DMS53 treated with DMSO at 0.1 percent for 48 hours (cell line): ENCODE measurements around the gene EDC3.
"Not testable (repeated sequence)": the region's sequence is repeated elsewhere in the genome, so short reads cannot be mapped to it uniquely, and the experiment has no call there.

Experiments used
- DNase-seq: peaks from one replicate; lab custom pipeline; 2025; ENCODE audit not compliant: unreplicated experiment; lab: John Stamatoyannopoulos, UW

The EDC3 gene

DNA sequence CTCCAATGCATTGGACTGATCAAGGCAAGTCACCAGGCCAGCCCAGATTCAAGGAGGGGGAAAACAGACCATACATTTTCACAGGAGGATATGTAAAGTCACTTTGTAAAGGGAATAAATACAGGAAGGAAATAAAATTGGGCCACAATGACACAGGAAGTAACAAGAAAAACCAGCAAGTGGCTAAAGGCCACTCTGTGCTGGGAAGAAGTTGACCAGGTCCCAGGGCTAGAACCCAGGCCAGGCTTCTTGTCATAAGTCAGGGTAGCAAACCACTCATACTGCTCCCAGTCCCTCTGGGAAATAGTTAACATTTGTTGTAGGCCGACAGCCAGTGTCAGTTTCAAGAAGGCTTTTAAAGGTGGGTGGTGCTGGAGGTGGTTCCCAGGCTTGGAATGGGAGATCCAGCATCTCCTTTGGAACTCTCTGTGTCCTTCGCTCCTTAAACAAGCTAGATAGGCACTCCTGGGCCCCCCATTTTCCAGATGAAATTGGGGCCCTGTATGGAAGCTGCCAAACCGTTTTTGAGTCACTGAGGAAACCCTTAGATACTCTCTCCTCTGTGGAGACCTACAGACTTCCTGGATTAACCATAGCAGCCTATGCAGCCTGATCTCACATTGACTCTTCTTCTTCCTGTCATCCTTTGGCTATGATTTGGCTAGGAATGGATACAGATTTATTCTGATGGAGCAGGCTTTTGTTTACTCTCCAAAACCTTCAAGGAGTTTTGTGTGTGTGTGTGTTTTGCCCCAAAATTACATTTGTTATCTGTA lies 14.7 kb upstream of the EDC3 start:
- no peak for DNase-seq

DNA sequence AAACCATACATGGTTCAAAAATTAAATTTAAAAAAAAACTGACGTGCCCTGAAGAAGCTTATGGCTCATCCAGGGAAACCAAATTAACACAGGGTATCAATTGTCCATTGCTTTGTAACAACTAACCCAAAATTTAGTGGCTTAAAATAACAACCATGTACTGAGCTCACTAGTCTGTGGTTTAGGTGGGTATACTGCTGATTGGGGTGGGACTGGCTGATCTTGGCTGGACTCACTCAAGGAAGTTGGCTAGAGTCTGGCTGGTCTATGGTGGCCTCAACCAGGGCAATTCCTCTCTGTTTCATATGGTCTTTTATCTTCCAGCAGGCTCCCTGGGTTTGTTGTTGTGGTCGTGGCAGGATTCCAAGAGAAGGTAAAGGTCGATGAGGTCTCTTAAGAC lies 14.1 kb upstream of the EDC3 start:
- no peak for DNase-seq

DNA sequence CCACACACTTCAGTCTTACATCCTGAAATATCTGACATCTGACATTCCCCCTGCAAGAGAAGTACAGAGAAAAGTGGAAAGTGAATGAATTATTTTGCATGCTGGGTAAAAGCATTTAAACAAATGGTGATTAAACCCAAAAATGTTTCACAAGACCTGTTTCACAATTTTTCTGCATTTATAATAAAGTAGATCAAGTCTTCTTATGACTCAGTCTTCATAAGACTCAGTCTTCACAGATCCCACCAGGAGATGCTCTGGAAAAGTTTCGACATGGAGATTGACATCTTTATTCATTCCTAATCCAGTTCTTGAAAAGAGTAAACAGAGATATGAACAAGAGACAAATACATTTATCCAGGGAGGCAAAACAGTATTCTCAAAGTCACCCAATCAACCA lies 13.2 kb upstream of the EDC3 start:
- DNase-seq: no peak

DNA sequence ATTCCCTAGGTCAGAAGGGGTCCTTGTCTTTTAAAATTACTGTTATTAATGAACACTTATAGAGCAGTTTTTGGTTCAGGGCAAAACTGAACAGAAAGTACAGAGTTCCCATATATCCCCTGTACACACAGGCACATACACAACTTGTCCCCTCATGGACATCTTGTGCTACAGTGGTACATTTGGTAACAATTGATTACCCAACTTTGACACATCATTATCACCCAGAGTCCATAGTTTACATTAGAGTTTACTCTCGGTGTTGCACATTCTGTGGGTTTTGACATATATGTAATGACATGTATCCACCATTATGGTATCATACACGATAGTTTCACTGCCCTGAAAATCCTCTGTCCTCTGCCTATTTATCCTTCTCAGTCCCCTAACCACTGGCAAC lies 984 bp upstream of the EDC3 start:
- DNase-seq: no peak

DNA sequence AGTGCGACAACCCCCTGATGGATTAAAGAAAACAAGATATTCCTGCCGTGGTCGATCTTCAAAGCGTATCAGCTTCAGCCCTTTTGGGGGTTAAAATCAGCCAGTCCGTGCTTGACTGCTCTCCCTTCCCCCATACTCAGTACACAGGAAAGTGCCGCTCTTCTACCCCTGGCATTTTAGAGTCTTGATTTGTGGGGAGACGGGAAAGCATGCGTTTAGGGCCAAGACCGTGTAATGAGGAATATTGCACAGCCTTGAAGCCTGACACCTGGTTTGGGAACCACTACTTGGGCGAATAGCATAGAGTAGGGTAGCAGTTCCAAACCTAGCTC lies 540 bp upstream of the EDC3 start:
- no peak for DNase-seq

DNA sequence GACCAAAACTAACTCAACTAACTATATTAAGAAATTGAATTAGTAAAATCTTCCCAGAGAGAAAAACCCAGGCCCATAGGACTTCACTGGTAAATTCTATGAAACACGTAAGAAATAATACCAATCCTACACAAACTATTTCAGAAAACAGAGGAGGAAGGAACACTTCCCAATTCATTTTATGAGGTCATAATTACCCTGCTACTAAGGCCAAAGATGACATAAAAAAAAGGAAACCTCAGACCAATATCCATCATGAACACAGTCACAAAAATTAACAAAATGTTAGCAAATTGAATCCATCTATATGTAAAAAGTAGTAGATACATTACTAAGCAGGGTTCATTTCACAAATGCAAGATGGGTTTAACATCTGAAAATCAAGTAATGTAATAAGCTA lies 3.5 kb downstream of the EDC3 start:
- DNase-seq: no peak

DNA sequence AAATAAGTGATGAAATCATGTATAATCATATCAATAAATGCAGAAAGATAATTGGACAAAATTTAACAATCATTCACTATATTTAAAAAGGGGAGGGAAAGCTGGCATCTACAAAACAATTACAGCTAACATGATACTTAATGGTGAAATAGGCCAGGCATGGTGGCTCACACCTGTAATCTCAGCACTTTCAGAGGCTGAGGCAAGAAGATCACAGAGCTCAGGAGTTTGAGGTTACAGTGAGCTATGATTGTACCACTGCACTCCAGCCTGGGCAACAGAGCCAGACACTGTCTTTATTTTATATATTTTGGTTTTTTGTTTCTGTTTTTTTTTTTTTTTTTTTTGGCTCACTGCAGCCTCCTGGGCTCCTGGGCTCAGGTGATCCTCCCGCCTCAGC lies 12.1 kb downstream of the EDC3 start:
- DNase-seq: no peak

DNA sequence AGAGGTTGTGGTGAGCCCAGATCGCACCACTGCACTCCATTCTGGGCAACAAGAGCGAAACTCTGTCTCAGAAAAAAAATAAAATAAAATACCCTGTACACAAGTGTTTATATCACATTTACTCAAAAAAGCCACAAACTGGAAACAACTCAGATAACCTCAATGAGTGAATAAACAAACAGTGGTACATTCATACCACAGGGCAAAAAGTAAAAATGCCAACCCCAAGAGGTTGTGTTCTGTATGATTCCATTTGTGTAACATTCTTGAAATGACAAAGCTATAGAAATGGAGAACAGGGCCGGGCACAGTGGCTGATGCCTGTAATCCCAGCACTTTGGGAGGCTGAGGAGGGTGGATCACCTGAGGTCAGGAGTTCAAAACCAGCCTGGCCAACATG lies 12.9 kb downstream of the EDC3 start:
- no peak for DNase-seq

DNA sequence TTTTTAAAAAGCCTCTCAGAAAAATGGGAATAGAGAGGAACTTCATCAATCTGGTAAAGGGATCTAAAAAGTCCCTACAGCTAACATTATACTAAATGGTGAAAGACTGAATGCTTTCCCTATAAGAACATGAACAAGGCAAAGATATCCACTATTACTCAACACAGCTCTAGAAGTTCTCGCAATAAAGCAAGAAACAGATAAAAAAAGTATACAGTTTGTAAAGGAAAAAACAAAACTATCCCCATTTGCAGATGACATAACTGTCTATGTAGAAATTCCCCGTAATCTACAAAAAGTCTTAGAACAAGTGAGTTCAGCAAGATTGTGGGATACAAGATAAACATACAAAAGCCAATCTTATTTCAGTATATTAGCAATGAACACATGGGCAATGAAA lies 15.4 kb downstream of the EDC3 start:
- no peak for DNase-seq

DNA sequence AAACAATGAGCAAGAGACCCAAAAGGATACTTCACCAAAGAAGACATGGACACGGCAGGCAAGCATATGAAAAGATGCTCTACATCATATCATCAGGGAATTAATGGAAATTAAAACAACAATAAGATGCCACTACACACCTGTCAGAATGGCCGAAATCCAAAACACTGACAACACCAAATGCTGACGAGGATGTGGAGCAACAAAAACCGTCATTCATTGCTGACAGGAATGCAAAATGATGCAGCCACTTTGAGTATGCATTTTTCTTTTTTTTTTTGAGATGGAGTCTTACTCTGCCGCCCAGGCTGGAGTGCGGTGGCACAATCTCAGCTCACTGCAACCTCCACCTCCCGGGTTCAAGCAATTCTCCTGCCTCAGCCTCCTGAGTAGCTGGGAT lies 19.0 kb downstream of the EDC3 start:
- no peak for DNase-seq

DNA sequence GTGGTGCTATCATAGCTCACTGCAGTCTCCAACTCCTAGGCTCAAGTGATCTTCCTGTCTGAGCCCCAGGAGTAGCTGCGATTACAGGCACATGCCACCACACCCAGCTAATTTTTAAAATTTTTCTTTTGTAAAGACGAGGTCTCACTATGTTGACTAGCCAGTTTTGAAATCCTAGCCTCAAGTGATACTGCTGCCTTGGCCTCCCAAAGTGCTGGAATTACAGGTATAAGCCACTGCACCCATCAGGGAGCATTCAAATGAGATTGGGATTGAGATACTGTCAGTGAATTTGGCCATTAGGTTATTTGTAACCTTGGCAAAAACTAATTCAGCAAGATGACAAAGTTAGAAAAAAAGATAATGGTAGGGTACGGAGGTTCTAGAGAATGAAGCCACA lies 21.7 kb downstream of the EDC3 start:
- no peak for DNase-seq

DNA sequence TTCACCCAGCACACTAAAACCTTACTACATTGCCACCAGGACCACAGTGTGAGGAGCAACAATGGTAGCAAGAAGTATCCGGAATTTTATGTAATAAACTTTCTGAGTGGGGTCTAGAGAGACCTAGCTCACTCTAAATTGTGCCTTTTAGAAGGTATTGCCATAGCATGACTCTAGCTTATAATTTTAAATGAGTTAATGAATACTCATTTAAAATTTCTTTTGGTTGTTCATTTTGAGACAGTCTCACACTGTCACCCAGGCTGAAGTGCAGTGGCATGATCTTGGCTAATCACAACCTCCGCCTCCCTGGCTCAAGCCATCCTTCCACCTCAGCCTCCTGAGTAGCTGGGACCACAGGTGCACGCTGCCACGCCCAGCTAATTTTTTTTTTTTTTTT lies 26.2 kb downstream of the EDC3 start:
- DNase-seq: no peak

DNA sequence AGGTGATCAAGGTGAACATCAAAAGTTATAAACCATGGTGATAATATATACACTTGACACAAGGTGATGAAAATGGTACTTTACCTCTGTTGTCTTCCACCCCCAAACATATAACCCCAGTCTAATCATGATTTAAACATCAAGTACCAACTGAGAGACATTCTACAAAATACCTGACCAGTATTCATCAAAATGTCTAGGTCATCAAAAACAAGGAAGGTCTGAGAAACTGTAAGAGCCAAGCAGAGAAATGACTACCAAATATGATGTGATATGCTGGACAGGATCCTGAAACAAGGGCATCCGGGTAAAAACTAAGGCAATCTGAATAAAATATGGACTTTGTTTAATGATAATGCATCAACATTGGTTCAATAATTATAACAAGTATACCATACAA lies 27.8 kb downstream of the EDC3 start:
- no peak for DNase-seq

DNA sequence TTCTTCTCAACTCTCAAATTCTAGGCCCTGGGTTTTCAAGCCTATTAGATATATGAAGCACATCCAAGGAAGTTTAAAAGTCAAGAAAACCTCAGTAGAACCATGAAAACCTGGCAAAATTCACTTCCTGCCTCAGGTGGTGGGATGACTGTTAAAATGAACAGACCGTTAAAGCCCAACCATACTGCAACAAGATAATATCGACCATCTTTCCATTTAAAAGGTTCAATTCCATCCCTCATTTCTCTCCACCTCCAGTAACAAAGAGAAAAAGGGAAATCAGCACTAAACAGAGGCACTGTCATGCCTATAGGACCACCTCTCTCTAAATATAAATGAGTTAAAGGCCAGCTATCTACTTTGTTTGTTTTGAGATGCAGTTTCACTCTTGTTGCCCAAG lies 31.2 kb downstream of the EDC3 start:
- no peak for DNase-seq

DNA sequence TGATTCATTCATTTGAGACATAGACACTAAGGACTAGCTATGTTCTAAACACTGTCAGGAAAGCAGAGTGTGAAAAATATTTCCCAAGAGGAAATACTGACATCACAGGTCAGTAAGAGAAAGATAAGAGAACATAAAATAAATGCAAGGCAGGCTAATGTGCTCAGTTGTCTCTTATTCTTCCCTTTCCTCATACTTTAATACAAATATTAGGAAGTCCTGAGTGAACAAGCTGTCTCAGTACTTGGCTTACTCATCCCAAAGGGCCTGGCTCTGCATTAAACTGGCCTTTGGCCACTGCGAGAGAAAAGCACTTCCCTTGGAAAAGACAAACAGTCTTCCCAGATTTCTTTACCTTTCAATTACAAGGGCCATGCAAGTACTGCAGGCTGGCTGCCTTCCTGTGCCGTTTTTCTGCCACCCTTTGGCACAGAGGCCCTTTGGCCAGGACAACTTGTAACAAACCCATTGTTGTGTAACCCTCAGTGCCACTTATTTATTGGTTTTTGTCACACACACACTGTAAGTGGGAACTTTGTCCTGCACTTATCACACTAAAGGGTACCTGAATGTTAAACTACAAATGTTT lies 31.7 kb downstream of the EDC3 start:
- DNase-seq: peak; percentile 21

DNA sequence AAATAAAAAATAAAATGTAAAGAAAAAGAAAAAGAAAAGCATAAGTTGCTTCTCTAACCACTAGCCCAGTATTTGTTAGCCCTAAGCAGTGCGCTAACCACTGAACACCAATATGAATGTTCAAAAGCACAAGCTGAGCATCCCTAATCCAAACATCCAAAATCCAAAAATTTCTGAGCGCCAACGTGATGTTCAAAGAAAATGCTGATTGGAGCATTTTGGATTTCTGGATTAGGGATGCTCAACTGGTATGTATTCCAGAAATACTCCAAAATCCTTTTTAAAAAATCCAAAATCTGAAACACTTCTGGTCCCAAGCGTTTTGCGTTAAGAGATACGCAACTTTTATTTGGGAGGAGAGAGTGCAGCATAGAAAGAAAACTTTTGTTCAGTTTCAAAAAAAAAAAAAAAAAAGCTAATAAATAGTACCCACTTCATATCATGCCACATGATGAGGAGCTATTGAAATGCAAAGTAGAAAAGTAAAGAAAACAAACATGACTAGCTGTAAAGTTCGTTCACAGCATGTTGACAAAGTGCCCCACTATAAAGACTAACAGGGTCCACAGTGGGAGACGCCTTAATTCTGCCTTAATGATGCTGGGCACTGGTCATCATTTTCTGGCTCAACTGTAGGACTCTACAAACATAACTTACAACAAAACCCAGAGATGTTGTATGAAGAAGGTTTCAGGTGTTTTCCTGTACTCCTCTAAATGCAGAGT lies 32.4 kb downstream of the EDC3 start:
- DNase-seq: no peak

DNA sequence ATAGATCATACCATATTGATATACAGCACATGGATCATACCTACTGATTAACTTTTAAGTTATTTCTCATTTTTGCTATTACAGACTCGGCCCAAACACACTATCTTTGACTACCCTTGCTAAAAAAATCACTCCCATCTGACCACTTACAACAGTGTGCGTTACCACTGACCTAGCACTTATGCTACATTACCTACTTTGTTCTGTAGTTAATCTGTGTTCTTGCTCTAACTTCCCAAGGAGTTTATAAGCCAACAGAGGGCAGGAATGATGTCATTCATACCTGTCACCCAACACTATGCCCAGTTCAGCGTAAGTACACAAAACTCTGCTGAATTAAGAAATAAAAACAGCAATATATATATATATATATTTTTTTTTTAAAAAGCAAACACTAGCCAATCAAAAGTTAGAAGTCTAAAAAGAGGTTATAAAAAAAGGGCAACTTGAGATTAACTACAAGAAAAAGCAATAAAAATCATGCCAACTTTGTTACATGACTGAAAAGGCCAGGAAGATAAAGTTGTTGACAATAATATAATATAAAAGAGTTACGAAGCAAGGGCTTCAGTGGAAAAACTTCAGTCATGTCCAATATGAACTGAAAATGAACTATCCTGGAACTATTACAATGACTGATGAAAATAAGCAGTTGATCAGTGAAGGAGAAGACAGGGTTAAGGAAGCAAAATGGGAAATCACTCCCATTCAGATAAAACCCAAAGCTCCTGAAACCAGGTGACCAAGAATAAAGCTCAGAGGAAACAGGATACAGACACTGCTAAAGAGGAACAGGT lies 33.6 kb downstream of the EDC3 start:
- DNase-seq: no peak

DNA sequence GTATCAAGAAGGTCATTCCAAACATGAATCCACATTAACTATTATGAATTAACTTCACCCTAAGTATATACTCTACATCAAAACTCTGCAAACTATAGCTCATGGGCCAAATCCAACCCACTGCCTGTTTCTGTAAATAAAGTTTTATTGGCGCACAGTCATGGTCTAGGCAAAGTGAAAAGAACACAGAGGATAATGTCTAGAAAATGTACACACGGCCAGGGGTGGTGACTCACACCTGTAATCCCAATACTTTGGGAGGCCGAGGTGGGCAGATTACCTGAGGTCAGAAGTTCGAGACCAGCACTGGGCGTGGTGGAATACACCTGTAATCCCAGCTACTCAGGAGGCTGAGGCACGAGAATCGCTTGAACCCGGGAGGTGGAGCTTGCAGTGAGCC lies 34.5 kb downstream of the EDC3 start:
- DNase-seq: not testable (repeated sequence)

DNA sequence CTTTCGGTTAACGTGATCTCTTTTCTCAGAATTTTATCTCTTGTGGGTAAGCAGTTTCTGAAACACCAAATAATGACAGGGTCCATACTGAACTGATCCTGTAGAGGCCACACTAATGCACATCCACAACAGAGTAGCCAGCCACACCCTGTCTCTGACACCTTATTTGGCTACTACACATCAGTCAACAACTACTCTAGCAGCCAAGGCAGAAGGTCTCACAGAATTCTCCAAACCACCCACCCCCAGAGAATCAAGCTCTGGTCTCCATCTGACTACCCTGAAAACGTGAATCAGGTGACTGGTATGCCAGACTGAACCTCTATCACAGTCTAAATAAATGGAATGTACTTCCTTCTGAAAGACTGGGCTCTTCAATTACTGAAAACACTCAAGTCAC lies 38.0 kb downstream of the EDC3 start:
- no peak for DNase-seq

DNA sequence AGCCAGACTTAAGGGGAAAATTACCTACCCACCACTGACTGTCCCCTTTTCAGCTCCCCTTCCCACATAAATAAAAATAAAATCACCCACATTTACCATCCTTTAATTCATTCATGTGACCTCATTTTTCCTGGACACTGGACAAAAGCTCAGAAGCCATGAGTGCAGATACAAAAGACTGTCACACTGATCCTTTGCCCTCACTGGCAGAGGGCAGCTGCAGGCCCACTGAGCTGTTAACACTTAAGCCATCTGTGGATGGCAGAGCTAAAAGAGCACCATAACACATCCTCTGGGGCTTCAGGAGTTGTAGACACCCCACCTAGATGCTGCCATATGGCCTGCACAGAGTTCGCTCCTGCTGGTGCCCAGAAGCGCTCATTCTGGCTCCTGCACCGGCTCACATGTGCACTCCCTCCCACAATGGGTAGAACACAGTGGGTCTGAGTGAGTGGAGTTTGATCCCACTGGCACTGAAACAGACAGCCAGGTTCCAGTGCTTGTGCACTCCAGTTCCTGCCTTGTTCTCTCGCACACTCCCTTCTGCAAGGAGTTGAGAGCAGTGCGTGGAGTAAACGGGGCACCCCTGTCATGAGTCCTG lies 38.8 kb downstream of the EDC3 start:
- DNase-seq: no peak

DNA sequence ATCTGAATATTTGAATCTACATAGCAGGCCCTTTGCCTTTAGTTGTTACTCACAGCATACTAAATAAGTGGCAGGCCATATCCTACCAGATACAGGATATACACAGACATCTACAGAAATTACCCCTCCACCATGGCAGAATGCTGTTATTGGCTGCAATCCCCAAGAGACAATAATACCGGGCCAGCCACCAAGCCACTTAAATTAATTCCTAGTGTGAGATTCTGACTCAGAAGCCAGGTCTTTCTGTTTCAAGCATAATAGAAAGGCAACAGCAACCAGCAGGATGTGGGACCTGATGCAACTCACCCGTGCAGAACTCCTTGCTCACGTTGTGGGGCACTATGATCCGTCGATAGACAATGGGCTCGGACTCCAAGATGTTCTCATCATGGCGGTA lies 40.4 kb downstream of the EDC3 start:
- no peak for DNase-seq
